ENCODE data around the gene CYTH1.

Gene CYTH1

GRCh38 chr17:78669256-78669974, 112.7 kb downstream of the CYTH1 start:
- DNase-seq = no peak

- DNase-seq = no peak
Measured at GRCh38 chr17:78668847-78669246, 113.2 kb downstream of the CYTH1 start.

- DNase-seq = no peak
Measured at GRCh38 chr17:78667741-78668640, 114.1 kb downstream of the CYTH1 start.

GRCh38 chr17:78667091-78667490, 115.0 kb downstream of the CYTH1 start:
- no peak for DNase-seq

- DNase-seq = peak; percentile 43 to 66
Measured at GRCh38 chr17:78665952-78666920, 115.8 kb downstream of the CYTH1 start.

GRCh38 chr17:78665387-78665951, 116.6 kb downstream of the CYTH1 start:
- no peak for DNase-seq

- no peak for DNase-seq
Measured at GRCh38 chr17:78664476-78665386, 117.3 kb downstream of the CYTH1 start.

GRCh38 chr17:78661093-78661770, 120.8 kb downstream of the CYTH1 start:
- DNase-seq = no peak

- no peak for DNase-seq
Measured at GRCh38 chr17:78659546-78659945, 122.5 kb downstream of the CYTH1 start.

- no peak for DNase-seq
Measured at GRCh38 chr17:78658281-78658785, 123.7 kb downstream of the CYTH1 start.

GRCh38 chr17:78655251-78655940, 126.7 kb downstream of the CYTH1 start:
- no peak for DNase-seq

- DNase-seq = no peak
Measured at GRCh38 chr17:78654325-78654724, 127.7 kb downstream of the CYTH1 start.

- no peak for DNase-seq
Measured at GRCh38 chr17:78653382-78653781, 128.7 kb downstream of the CYTH1 start.

GRCh38 chr17:78652913-78653312, 129.2 kb downstream of the CYTH1 start:
- DNase-seq = peak in 1 of 2 donors; percentile 32

GRCh38 chr17:78652024-78652423, 130.0 kb downstream of the CYTH1 start:
- no peak for DNase-seq

GRCh38 chr17:78651554-78651953, 130.5 kb downstream of the CYTH1 start:
- no peak for DNase-seq

- no peak for DNase-seq
Measured at GRCh38 chr17:78650093-78650715, 131.9 kb downstream of the CYTH1 start.

GRCh38 chr17:78648293-78648692, 133.8 kb downstream of the CYTH1 start:
- DNase-seq = no peak

GRCh38 chr17:78647032-78647431, 135.0 kb downstream of the CYTH1 start:
- no peak for DNase-seq
